Smooth muscle cell (in vitro differentiated cells): Measurements from ENCODE around the gene CDV3. TPM values are rescaled to one million over a fixed set of nuclear protein-coding genes. Genes with fewer than 3 reads are reported as not detected.

Experiments
- DNase-seq: peaks from one replicate; lab custom pipeline; 2025; ENCODE audit not compliant: unreplicated experiment; lab: John Stamatoyannopoulos, UW
- H2AFZ ChIP-seq: fragments of 200-600 bp; sonication (generic); 2 replicates; pipeline ENCODE4 v1.6.0; 2016; ENCODE audit warnings: antibody characterized with exemption, low read depth, mild to moderate bottlenecking
- H3F3A ChIP-seq: fragments of 200-600 bp; sonication (generic); 2 replicates; pipeline ENCODE4 v1.6.0; 2017; ENCODE audit warnings: antibody characterized with exemption, low read depth
- H3K27ac ChIP-seq: fragments of 200-600 bp; sonication (generic); 2 replicates; pipeline ENCODE4 v1.5.1; 2016; ENCODE audit warnings: low read depth, mild to moderate bottlenecking
- H3K27me3 ChIP-seq: fragments of 200-600 bp; sonication (generic); 2 replicates; pipeline ENCODE4 v1.6.1; 2016; ENCODE audit warnings: low read depth, mild to moderate bottlenecking
- H3K36me3 ChIP-seq: fragments of 200-600 bp; sonication (generic); 2 replicates; pipeline ENCODE4 v1.5.1; 2016; ENCODE audit warnings: low read depth
- H3K4me1 ChIP-seq: fragments of 200-600 bp; sonication (generic); 2 replicates; pipeline ENCODE4 v1.5.1; 2016; ENCODE audit warnings: low read depth
- H3K4me2 ChIP-seq: fragments of 200-600 bp; sonication (generic); 2 replicates; pipeline ENCODE4 v1.6.0; 2016; ENCODE audit warnings: mild to moderate bottlenecking
- H3K4me3 ChIP-seq: fragments of 200-600 bp; sonication (generic); 2 replicates; pipeline ENCODE4 v1.5.1; 2016; ENCODE audit warnings: mild to moderate bottlenecking
- H3K79me2 ChIP-seq: fragments of 200-600 bp; sonication (generic); 2 replicates; pipeline ENCODE4 v1.6.0; 2016; ENCODE audit warnings: low read depth, mild to moderate bottlenecking
- H3K9ac ChIP-seq: fragments of 200-600 bp; sonication (generic); 2 replicates; pipeline ENCODE4 v1.6.0; 2016; ENCODE audit warnings: low read depth
- H3K9me3 ChIP-seq: fragments of 200-600 bp; sonication (generic); replicated peaks from 2 replicates; pipeline ENCODE4 v1.5.1; 2016; ENCODE audit warnings: low read depth
- H4K20me1 ChIP-seq: fragments of 200-600 bp; sonication (generic); 2 replicates; pipeline ENCODE4 v1.6.0; 2016; ENCODE audit warnings: low read depth
- WGBS: methylation state at CpG from one replicate; pipeline ENCODE4 v1.1.7; 2016; ENCODE audit warnings: low lambda C conversion rate; 5-methylcytosine and 5-hydroxymethylcytosine counted together
- polyA plus RNA-seq: library from polyadenylated mRNA; unstranded; fragments of >200 nt; fragmentation: Nextera tagmentation; extraction: Ambion mirVana; gene quantifications from 2 replicates; pipeline ENCODE4 v1.2.1, GENCODE V29; 2016
- total RNA-seq: library from RNA; depleted of rRNA; stranded (reverse); fragments of >200 nt; gene quantifications from 2 replicates; pipeline ENCODE4 v1.2.3, GENCODE V29; 2014
- TF ChIP-seq, protein P1 (sequence below): fragments of 200-600 bp; sonication (generic); IDR thresholded peaks from 2 replicates; pipeline ENCODE4 v1.5.1; 2017; ENCODE audit warnings: borderline replicate concordance, mild to moderate bottlenecking, antibody characterized with exemption; ENCODE audit not compliant: insufficient read depth, poor library complexity, severe bottlenecking

CDV3 gene
- total and polyA plus RNA-seq, 2 experiments from 2014 or later = 70.2 to 139 TPM

DNA sequence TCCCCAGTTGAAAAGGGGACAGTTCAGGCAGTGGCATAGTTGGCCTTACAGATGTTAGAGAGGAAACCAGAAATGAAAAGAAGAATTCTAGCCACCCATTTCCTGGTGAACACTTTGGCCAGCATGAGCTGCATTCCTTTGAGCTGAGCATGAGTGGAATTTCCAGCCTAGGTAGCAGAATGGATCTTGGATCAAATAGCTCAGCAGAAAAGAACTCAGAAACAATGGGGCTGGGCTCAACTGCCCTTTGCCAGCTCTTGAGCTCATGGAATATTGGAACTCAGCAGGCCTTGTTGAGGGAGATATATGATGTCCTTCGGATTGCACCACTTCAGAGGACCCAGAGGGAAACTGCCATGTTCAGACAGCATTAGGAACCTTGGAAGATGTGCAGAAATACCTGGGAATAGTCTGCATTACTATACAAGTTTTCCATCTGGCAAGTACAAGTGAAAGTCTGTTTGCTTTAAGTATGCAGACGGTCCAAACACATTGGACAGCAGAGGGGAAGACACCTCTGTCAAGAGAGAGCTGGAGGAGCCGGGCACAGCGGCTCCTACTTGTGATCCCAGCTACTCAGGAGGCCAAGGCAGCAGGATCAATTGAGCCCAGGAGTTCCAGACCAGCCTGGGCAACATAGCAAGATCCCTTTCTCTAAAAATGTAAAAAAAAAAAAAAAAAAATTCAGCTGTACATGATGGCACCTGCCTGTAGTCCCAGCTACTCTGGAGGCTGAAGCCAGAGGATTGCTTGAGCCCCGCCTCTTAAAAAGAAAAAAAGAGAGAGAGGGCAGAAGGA, 3.1 kb upstream of the CDV3 start:
- peaks cover 13% of the 10 kb centered on the region for H3K4me1 ChIP-seq
- peak overlapping the region; percentile 83 for H3K27ac ChIP-seq
- no peaks in the 10 kb centered on the region for H3K27me3 ChIP-seq
- H3K9ac ChIP-seq = no peak overlapping the region
- H3K4me3 ChIP-seq = no peak overlapping the region
- H3K79me2 ChIP-seq = peaks cover 11% of the 10 kb centered on the region
- 91% methylated on average over 5 of the region's 5 CpGs for WGBS
- H3F3A ChIP-seq = peaks cover 6% of the 10 kb centered on the region
- DNase-seq = no peak
- TF ChIP-seq, protein P1, sequence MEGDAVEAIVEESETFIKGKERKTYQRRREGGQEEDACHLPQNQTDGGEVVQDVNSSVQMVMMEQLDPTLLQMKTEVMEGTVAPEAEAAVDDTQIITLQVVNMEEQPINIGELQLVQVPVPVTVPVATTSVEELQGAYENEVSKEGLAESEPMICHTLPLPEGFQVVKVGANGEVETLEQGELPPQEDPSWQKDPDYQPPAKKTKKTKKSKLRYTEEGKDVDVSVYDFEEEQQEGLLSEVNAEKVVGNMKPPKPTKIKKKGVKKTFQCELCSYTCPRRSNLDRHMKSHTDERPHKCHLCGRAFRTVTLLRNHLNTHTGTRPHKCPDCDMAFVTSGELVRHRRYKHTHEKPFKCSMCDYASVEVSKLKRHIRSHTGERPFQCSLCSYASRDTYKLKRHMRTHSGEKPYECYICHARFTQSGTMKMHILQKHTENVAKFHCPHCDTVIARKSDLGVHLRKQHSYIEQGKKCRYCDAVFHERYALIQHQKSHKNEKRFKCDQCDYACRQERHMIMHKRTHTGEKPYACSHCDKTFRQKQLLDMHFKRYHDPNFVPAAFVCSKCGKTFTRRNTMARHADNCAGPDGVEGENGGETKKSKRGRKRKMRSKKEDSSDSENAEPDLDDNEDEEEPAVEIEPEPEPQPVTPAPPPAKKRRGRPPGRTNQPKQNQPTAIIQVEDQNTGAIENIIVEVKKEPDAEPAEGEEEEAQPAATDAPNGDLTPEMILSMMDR = no peak
- H2AFZ ChIP-seq = no peak overlapping the region
- H4K20me1 ChIP-seq = peaks cover 10% of the 10 kb centered on the region
- peak overlapping the region; percentile 15 for H3K4me2 ChIP-seq
- H3K36me3 ChIP-seq = no peaks in the 10 kb centered on the region
- H3K9me3 ChIP-seq = no peaks in the 10 kb centered on the region

DNA sequence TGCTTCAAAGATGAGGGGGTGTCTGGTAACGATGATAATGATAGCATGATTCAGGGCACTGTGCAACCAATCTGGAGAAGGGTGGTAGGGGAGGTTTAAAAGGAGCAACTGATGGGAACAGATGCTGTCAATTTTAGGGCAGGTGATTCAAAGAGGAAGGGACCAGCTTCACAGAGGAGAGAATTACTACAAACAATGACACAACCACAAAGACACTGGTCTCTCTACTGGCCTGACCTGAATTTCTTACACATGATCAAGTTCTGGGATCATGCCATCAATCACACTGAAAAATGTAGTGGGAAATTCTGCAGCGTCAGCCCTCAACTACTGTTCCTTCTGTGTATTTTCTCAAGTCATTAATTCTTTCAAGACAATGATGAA, 2.6 kb upstream of the CDV3 start:
- WGBS = 69% methylated on average over 2 of the region's 2 CpGs
- Histone ChIP-seq H3F3A (peaks cover 6% of the 10 kb centered on the region), H3K9ac (no peak overlapping the region), H3K4me1 (peaks cover 19% of the 10 kb centered on the region), H3K27ac (peak overlapping the region; percentile 83), H3K27me3 (no peaks in the 10 kb centered on the region), H3K9me3 (no peaks in the 10 kb centered on the region), H4K20me1 (peaks cover 16% of the 10 kb centered on the region), H3K4me2 (no peak overlapping the region), H3K79me2 (peaks cover 17% of the 10 kb centered on the region), H3K4me3 (no peak overlapping the region), H3K36me3 (no peaks in the 10 kb centered on the region), H2AFZ (no peak overlapping the region)
- DNase-seq = no peak
- TF ChIP-seq, protein P1 = no peak

DNA sequence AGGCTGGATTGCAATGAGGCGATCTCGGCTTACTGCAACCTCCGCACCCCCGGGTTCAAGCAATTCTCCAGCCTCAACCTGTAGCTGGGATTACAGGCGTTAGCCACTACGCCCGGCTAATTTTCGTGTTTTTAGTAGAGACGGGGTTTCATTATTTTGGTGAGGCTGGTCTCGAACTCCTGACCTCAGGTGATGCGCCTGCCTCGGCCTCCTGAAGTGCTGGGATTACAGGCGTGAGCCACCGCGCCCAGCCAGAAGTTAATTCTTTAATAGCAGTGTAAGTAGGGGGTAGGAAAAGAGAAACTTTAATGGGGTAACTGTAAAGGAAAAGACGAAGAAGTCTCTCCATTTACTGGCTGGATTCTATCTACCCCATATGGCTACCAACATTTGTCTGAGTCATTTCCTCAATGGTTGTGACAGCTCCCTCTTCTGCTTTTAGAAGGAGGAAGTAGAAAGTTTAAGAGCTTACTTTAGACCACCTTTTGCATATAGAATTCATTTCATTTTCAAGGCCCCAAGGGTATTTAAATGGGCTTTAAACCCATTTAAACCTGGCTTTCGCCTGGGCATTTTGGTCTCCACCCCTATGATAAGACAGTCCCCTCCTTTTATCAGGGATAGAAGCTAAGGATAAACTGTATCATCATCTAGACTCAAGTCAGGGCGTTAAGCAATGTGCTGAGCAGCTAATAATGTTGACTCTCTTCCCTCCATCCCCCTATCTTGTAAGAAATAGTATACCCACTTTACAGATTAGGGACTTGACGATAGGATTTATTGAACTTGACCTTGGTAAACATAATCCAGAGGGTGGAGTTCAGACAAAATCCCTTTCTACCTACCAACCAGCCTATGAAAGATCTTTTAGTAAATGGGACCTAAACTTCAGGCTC, 1.1 kb upstream of the CDV3 start:
- Histone ChIP-seq H3F3A (peaks cover 6% of the 10 kb centered on the region), H3K4me1 (peaks cover 26% of the 10 kb centered on the region), H2AFZ (peak overlapping the region; percentile 65), H3K27ac (peak overlapping the region; percentile 91), H3K4me2 (peak overlapping the region; percentile 78), H4K20me1 (peaks cover 31% of the 10 kb centered on the region), H3K79me2 (peaks cover 31% of the 10 kb centered on the region), H3K27me3 (no peaks in the 10 kb centered on the region), H3K4me3 (peak overlapping the region; percentile 42), H3K9ac (peak overlapping the region; percentile 49), H3K9me3 (no peaks in the 10 kb centered on the region), H3K36me3 (no peaks in the 10 kb centered on the region)
- TF ChIP-seq, protein P1 = no peak
- DNase-seq = no peak
- WGBS = 78% methylated on average over 19 of the region's 19 CpGs
